Activated CD4-positive, alpha-beta T cell treated with anti-CD3 and anti-CD28 coated beads, Interleukin-2, amount 50 U/mL, for 16 hours (primary cell): ENCODE results near the gene DPP9.

Experiments used
- DNase-seq: peaks from one replicate; pipeline ENCODE4 v3.0.0-alpha.2; 2020

The DPP9 gene

DNA sequence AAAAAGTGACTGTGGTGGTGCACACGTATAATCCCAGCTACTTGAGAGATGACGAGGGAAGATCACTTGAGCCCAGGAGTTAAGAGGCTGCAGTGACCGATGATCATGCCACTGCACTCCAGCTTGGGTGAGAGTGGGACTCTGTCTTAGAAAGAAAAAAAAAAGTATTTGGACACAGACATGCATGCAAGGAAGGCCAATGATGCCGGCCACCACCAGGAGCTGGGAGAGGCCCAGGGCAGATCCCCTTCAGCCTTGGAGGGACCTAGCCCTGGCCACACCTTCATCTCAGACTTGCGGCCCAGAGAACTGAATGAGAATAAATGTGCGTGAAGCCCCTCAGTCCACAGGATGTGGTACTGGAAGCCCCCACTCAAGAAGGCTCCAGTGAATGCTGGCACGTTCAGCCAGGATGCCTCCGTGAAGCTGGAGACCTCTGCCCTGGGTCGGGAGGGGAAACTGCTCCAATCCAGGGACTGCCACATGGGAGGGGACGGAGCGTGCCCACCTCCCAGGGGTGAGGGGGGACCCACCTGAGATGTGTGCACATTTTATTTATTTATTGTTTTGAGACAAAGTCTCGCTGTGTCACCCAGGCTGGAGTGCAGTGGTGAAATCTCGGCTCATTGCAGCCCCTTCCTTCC lies 69.7 kb downstream of the DPP9 start:
- no peak for DNase-seq

GRCh38 chr19:4652075-4652474 lies 71.6 kb downstream of the DPP9 start:
- no peak for DNase-seq

GRCh38 chr19:4650159-4650558 lies 73.5 kb downstream of the DPP9 start:
- no peak for DNase-seq

- no peak for DNase-seq
Measured at GRCh38 chr19:4649392-4650047, 74.1 kb downstream of the DPP9 start.

- no peak for DNase-seq
Measured at GRCh38 chr19:4647676-4648644, 75.7 kb downstream of the DPP9 start.

- DNase-seq: no peak
Measured at GRCh38 chr19:4645718-4646117, 77.9 kb downstream of the DPP9 start.

- no peak for DNase-seq
Measured at GRCh38 chr19:4642625-4643024, 81.0 kb downstream of the DPP9 start.

GRCh38 chr19:4641132-4641531 lies 82.5 kb downstream of the DPP9 start:
- DNase-seq: no peak

- no peak for DNase-seq
Measured at GRCh38 chr19:4640247-4641000, 83.2 kb downstream of the DPP9 start.

GRCh38 chr19:4639531-4640246 lies 84.0 kb downstream of the DPP9 start:
- DNase-seq: no peak

GRCh38 chr19:4638828-4639530 lies 84.7 kb downstream of the DPP9 start, which contains the start of gene TNFAIP8L1:
TNFAIP8L1 (plus strand) TSS chr19:4639516; CDS start chr19:4651870, 12,354 bp downstream.
- peak; percentile 99 for DNase-seq

DNA sequence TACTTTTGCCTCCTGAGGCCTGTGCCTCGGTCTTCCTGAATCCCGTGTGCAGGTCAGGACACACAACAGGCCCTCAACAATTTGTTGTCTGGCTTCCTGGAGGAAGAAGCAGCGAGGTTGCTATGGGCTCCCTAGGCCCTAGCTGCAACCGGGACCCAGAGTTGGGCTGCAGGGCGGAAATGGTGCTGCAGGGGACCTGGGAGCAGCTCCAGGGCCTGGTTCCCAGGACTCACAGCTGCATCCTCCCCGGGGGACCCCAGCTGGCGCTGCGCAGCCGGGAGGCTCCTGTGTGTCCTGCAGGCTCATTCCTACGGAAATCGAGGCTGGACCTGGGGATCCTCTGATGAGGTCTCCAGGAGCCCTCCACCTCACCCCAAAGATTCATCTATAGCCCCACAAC lies 85.3 kb downstream of the DPP9 start:
- DNase-seq: no peak

GRCh38 chr19:4636761-4637160 lies 86.9 kb downstream of the DPP9 start:
- DNase-seq: no peak

GRCh38 chr19:4636151-4636717 lies 87.4 kb downstream of the DPP9 start:
- peak; percentile 71 for DNase-seq

- DNase-seq: no peak
Measured at GRCh38 chr19:4635754-4636116, 87.9 kb downstream of the DPP9 start.

- peak; percentile 70 for DNase-seq
Measured at GRCh38 chr19:4633140-4633967, 90.3 kb downstream of the DPP9 start.
